Sigmoid colon (tissue), 7 donors: ENCODE results near the gene OR1D5. TPM values are rescaled to one million over a fixed set of nuclear protein-coding genes. Genes with fewer than 3 reads are reported as not detected.

Experiments used
- DNase-seq: peaks from one replicate; pipeline ENCODE4 v3.0.0-alpha.2; 2019
- H3K27ac ChIP-seq, 4 donors: fragments of 200-600 bp; sonication (generic); one replicate each; pipeline ENCODE4 v1.5.1; 2016 to 2019; ENCODE audit warnings: mild to moderate bottlenecking in 1 of 4
- H3K27me3 ChIP-seq, 3 donors: fragments of 200-600 bp; sonication (generic); one replicate each; pipeline ENCODE4 v1.5.1; 2019; ENCODE audit warnings: mild to moderate bottlenecking in 1 of 3
- H3K36me3 ChIP-seq, 4 donors: fragments of 200-600 bp; sonication (generic); one replicate each; pipeline ENCODE4 v1.5.1; 2016 to 2019
- H3K4me1 ChIP-seq, 4 donors: fragments of 200-600 bp; sonication (generic); one replicate each; pipeline ENCODE4 v1.5.1; 2017 to 2019
- H3K4me3 ChIP-seq, 4 donors: fragments of 200-600 bp; sonication (generic); one replicate each; pipeline ENCODE4 v1.5.1; 2017 to 2019; ENCODE audit warnings: mild to moderate bottlenecking in 2 of 4, moderate library complexity in 1 of 4
- H3K9me3 ChIP-seq, 4 donors: fragments of 200-600 bp in 3 of 4; sonication (generic) in 3 of 4; one replicate each; pipeline versions ENCODE4 v1.5.1 to v1.6.1; 2013 to 2019
- CTCF ChIP-seq, 4 experiments: fragments of 450-650 bp in 3 of 4; fragments of 200-600 bp in 1 of 4; IDR thresholded peaks; one replicate each; pipeline ENCODE4 v1.5.1; 2016 to 2019; ENCODE audit warnings: antibody characterized with exemption in 4 of 4, mild to moderate bottlenecking in 3 of 4, moderate library complexity in 2 of 4
- EP300 ChIP-seq, 4 donors: sonication (generic); formaldehyde crosslinking; IDR thresholded peaks; one replicate each; pipeline ENCODE4 v1.6.1; 2017; ENCODE audit warnings: antibody characterized with exemption in 4 of 4
- POLR2A ChIP-seq, 2 donors: fragments of 450-650 bp; IDR thresholded peaks; one replicate each; pipeline ENCODE4 v1.6.1; 2016; ENCODE audit warnings: antibody characterized with exemption in 2 of 2, mild to moderate bottlenecking in 2 of 2, moderate library complexity in 2 of 2
- POLR2AphosphoS5 ChIP-seq, 4 donors: sonication (generic); formaldehyde crosslinking; IDR thresholded peaks; one replicate each; pipeline ENCODE4 v1.6.1; 2017; ENCODE audit warnings: antibody characterized with exemption in 4 of 4
- WGBS, 2 donors: extraction: QIAGEN DNeasy Blood & Tissue Kit; methylation state at CpG; one replicate each; pipeline ENCODE4 v1.1.7; 2013; 5-methylcytosine and 5-hydroxymethylcytosine counted together
- intact Hi-C: fragments of 100-400 bp; cut with DNase I; formaldehyde crosslinking; loops from one replicate; pipeline ENCODE4 v1.15.1; 2023
- polyA plus RNA-seq, 3 donors: library from polyadenylated mRNA; stranded (reverse); fragments of 200-250 nt; gene quantifications; one replicate each; pipeline ENCODE4 v1.2.3, GENCODE V29; 2013
- total RNA-seq, 4 donors: library from RNA; depleted of rRNA; stranded (reverse); fragments of >200 nt; gene quantifications; one replicate each; pipeline ENCODE4 v1.1.0, GENCODE V29; 2016
- donor health status: healthy with polysubstance abuse.
- donor health status: Bipolar disorder and iron deficiency.
- donor health status: healthy.

OR1D5 gene
- total and polyA plus RNA-seq, 7 donors = not detected

GRCh38 chr17:3035256-3035967, 28.0 kb downstream of the OR1D5 start:
- H3K9me3 ChIP-seq = no peaks in the 10 kb centered on the region
- peaks cover 0 to 9% (median 0%) of the 10 kb centered on the region in 4 donors for H3K36me3 ChIP-seq
- DNase-seq = no peak
- WGBS, 2 donors = 79 to 87% methylated on average over 13 of the region's 13 CpGs
- TF ChIP-seq CTCF (IDR thresholded peaks at IDR 0.05) (no peak), POLR2A (IDR thresholded peaks at IDR 0.05) (no peak), EP300 (IDR thresholded peaks at IDR 0.05) (no peak), POLR2AphosphoS5 (IDR thresholded peaks at IDR 0.05) (no peak)
- no peak overlapping the region for H3K27ac ChIP-seq
- no peaks in the 10 kb centered on the region for H3K27me3 ChIP-seq
- intact Hi-C loops = no loop called here
- no peak overlapping the region for H3K4me3 ChIP-seq
- no peaks in the 10 kb centered on the region for H3K4me1 ChIP-seq

GRCh38 chr17:3034578-3034920, 28.9 kb downstream of the OR1D5 start:
- TF ChIP-seq POLR2A (IDR thresholded peaks at IDR 0.05) (no peak), CTCF (IDR thresholded peaks at IDR 0.05) (no peak), EP300 (IDR thresholded peaks at IDR 0.05) (no peak), POLR2AphosphoS5 (IDR thresholded peaks at IDR 0.05) (no peak)
- WGBS, 2 donors = 84 to 87% methylated on average over 9 of the region's 9 CpGs
- H3K4me1 ChIP-seq = no peaks in the 10 kb centered on the region
- no peaks in the 10 kb centered on the region for H3K9me3 ChIP-seq
- intact Hi-C loops = no loop called here
- no peak overlapping the region for H3K27ac ChIP-seq
- H3K4me3 ChIP-seq = no peak overlapping the region
- DNase-seq = no peak
- no peaks in the 10 kb centered on the region for H3K27me3 ChIP-seq
- H3K36me3 ChIP-seq = peaks cover 0 to 15% (median 0%) of the 10 kb centered on the region in 4 donors

GRCh38 chr17:3033741-3034577, 29.4 kb downstream of the OR1D5 start:
- H3K36me3 ChIP-seq = peaks cover 0 to 21% (median 0%) of the 10 kb centered on the region in 4 donors

GRCh38 chr17:3033248-3033640, 30.2 kb downstream of the OR1D5 start:
- no peaks in the 10 kb centered on the region for H3K4me1 ChIP-seq
- H3K9me3 ChIP-seq = no peaks in the 10 kb centered on the region
- H3K36me3 ChIP-seq = peaks cover 0 to 26% (median 0%) of the 10 kb centered on the region in 4 donors
- H3K27me3 ChIP-seq = no peaks in the 10 kb centered on the region
- no peak overlapping the region for H3K4me3 ChIP-seq
- H3K27ac ChIP-seq = no peak overlapping the region
- DNase-seq = no peak
- WGBS, 2 donors = 79 to 89% methylated on average over 15 of the region's 15 CpGs
- no peak for TF ChIP-seq EP300 (IDR thresholded peaks at IDR 0.05)
- no peak for TF ChIP-seq POLR2AphosphoS5 (IDR thresholded peaks at IDR 0.05)
- TF ChIP-seq POLR2A (IDR thresholded peaks at IDR 0.05) = no peak
- TF ChIP-seq CTCF (IDR thresholded peaks at IDR 0.05) = no peak
- intact Hi-C loops = no loop called here

More at GRCh38 chr17:3033741-3034577, 29.4 kb downstream of the OR1D5 start:
- no peaks in the 10 kb centered on the region for H3K27me3 ChIP-seq
- TF ChIP-seq POLR2AphosphoS5 (IDR thresholded peaks at IDR 0.05) (no peak), EP300 (IDR thresholded peaks at IDR 0.05) (no peak), POLR2A (IDR thresholded peaks at IDR 0.05) (no peak)
- WGBS, 2 donors = 80 to 85% methylated on average over 26 of the region's 26 CpGs
- no peak overlapping the region for H3K27ac ChIP-seq
- DNase-seq = no peak
- H3K9me3 ChIP-seq = no peaks in the 10 kb centered on the region
- H3K4me3 ChIP-seq = no peak overlapping the region
- H3K4me1 ChIP-seq = no peaks in the 10 kb centered on the region
- intact Hi-C loops = no loop called here
